SK-N-SH (cell line): ENCODE measurements around the gene KIF21B.

Experiments
- EP300 ChIP-seq, 2 experiments: IDR thresholded peaks; 2 replicates each; pipeline versions ENCODE4 v1.4.0 to v1.6.1; 2012; ENCODE audit warnings: borderline replicate concordance in 1 of 2, low read depth in 1 of 2, low read length in 1 of 2
- EZH2phosphoT487 ChIP-seq: fragments of 200-600 bp; sonication (generic); IDR thresholded peaks from 2 replicates; pipeline ENCODE4 v1.6.1; 2017; ENCODE audit warnings: low read depth, mixed run types, mild to moderate bottlenecking, antibody characterized with exemption, moderate library complexity, borderline replicate concordance
- NFIC ChIP-seq: IDR thresholded peaks from 2 replicates; pipeline ENCODE4 v1.4.0; 2012; ENCODE audit warnings: borderline replicate concordance
- POLR2AphosphoS5 ChIP-seq: IDR thresholded peaks from 2 replicates; pipeline ENCODE4 v1.6.1; 2012; ENCODE audit warnings: low read depth, low read length
- RCOR1 ChIP-seq: fragments of 150-350 bp; IDR thresholded peaks from 2 replicates; pipeline ENCODE4 v1.6.1; 2017; ENCODE audit warnings: antibody characterized with exemption, low read length
- TEAD4 ChIP-seq: IDR thresholded peaks from 2 replicates; pipeline ENCODE4 v1.4.0; 2012; ENCODE audit warnings: mild to moderate bottlenecking, borderline replicate concordance; ENCODE audit not compliant: insufficient read depth
- TF ChIP-seq, protein P1 (sequence below): fragments of 200-600 bp; sonication (generic); IDR thresholded peaks from 2 replicates; pipeline ENCODE4 v1.6.1; 2017; ENCODE audit warnings: antibody characterized with exemption, mild to moderate bottlenecking, moderate library complexity

DNA sequence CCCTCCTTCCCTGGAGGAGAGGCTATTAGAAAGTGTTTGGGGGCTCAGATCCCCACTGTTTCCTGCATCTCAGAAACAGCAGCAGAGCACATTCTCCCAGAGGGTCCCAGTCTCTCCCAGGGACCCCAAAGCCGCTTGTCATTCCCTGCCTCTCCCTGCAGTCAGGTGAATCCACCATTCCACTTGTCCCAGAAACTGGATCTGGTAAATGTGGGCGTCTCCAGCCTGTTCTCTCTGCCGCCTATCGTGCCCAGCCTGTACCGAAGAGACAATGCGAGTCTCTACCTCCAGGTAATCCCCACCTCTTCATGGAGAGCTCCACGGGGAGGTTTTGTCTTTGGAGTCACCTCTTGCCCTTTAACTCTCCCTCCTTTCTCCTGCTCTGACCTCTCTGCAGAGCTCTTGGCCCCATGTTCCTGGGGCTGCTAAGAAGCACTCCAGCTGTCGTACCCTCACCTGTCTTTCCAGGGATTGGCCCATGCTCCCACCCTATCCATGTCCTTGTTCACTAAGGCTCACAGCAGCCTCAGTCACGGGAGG lies 101.9 kb downstream of the KIF21B start:
- TF ChIP-seq, protein P1, sequence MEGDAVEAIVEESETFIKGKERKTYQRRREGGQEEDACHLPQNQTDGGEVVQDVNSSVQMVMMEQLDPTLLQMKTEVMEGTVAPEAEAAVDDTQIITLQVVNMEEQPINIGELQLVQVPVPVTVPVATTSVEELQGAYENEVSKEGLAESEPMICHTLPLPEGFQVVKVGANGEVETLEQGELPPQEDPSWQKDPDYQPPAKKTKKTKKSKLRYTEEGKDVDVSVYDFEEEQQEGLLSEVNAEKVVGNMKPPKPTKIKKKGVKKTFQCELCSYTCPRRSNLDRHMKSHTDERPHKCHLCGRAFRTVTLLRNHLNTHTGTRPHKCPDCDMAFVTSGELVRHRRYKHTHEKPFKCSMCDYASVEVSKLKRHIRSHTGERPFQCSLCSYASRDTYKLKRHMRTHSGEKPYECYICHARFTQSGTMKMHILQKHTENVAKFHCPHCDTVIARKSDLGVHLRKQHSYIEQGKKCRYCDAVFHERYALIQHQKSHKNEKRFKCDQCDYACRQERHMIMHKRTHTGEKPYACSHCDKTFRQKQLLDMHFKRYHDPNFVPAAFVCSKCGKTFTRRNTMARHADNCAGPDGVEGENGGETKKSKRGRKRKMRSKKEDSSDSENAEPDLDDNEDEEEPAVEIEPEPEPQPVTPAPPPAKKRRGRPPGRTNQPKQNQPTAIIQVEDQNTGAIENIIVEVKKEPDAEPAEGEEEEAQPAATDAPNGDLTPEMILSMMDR = no peak
- TF ChIP-seq TEAD4 = no peak
- no peak for TF ChIP-seq EZH2phosphoT487
- TF ChIP-seq POLR2AphosphoS5 = no peak
- no peak for TF ChIP-seq RCOR1
- no peak for TF ChIP-seq EP300 (IDR thresholded peaks at IDR 0.05; ENCODE audit: borderline replicate concordance in 1 of 2, low read depth in 1 of 2, low read length in 1 of 2)
- no peak for TF ChIP-seq NFIC
